Mesenchymal stem cell (in vitro differentiated cells and primary cell): Measurements from ENCODE around the gene SCD5.

ENCODE experiments used
- DNase-seq: peaks from one replicate; pipeline ENCODE4 v3.0.0-alpha.2; 2013
- H2AFZ ChIP-seq: one replicate; pipeline ENCODE4 v1.6.1; 2013; ENCODE audit warnings: low read depth, mild to moderate bottlenecking, control low read depth, inconsistent platforms, low read length, moderate library complexity
- H2AK5ac ChIP-seq: 2 replicates; pipeline ENCODE4 v1.6.1; 2013; ENCODE audit warnings: low read length, moderate library complexity, mild to moderate bottlenecking, inconsistent platforms; ENCODE audit not compliant: severe bottlenecking
- H2BK120ac ChIP-seq: one replicate; pipeline ENCODE4 v1.6.1; 2013; ENCODE audit warnings: low read depth, mild to moderate bottlenecking, inconsistent platforms, low read length, moderate library complexity
- H2BK12ac ChIP-seq, 2 experiments: one replicate each; pipeline ENCODE4 v1.6.1; 2013; ENCODE audit warnings: inconsistent platforms in 2 of 2, low read length in 2 of 2, mild to moderate bottlenecking in 2 of 2, moderate library complexity in 2 of 2, control low read depth in 1 of 2
- H2BK15ac ChIP-seq: one replicate; pipeline ENCODE4 v1.6.1; 2013; ENCODE audit warnings: mild to moderate bottlenecking, low read depth, inconsistent platforms; ENCODE audit not compliant: poor library complexity, severe bottlenecking
- H2BK5ac ChIP-seq: 2 replicates; pipeline ENCODE4 v1.6.1; 2013; ENCODE audit warnings: low read depth, mild to moderate bottlenecking, low read length, control low read depth, inconsistent platforms; ENCODE audit not compliant: poor library complexity, severe bottlenecking
- H3K14ac ChIP-seq, 2 experiments: one replicate each; pipeline ENCODE4 v1.6.1; 2013; ENCODE audit warnings: inconsistent platforms in 2 of 2, low read length in 2 of 2, control low read depth in 1 of 2, mild to moderate bottlenecking in 1 of 2, moderate library complexity in 1 of 2
- H3K18ac ChIP-seq, 2 experiments: one replicate each; pipeline ENCODE4 v1.6.1; 2013; ENCODE audit warnings: inconsistent platforms in 2 of 2, low read length in 2 of 2, control low read depth in 1 of 2, low read depth in 1 of 2, mild to moderate bottlenecking in 1 of 2
- H3K23ac ChIP-seq, 2 experiments: one replicate each; pipeline ENCODE4 v1.6.1; 2013; ENCODE audit warnings: inconsistent platforms in 2 of 2, low read length in 2 of 2, mild to moderate bottlenecking in 2 of 2, moderate library complexity in 2 of 2, control low read depth in 1 of 2
- H3K27ac ChIP-seq: 2 replicates; pipeline ENCODE4 v1.5.1; 2013; ENCODE audit warnings: mild to moderate bottlenecking, moderate library complexity, low read length, control low read depth, inconsistent platforms; ENCODE audit not compliant: poor library complexity, severe bottlenecking
- H3K27me3 ChIP-seq, 2 experiments: 2 replicates each; pipeline versions ENCODE4 v1.6.1 to v1.7.0; 2013; ENCODE audit warnings: low read length in 2 of 2, mild to moderate bottlenecking in 2 of 2, moderate library complexity in 2 of 2, control low read depth in 1 of 2, inconsistent platforms in 1 of 2; ENCODE audit not compliant: control insufficient read depth in 1 of 2, insufficient read depth in 1 of 2
- H3K36me3 ChIP-seq, 2 experiments: 2 replicates each; pipeline versions ENCODE4 v1.6.1 to v1.7.0; 2013; ENCODE audit warnings: low read length in 2 of 2, control low read depth in 1 of 2, inconsistent platforms in 1 of 2, low read depth in 1 of 2, mild to moderate bottlenecking in 1 of 2; ENCODE audit not compliant: insufficient read depth in 2 of 2, control insufficient read depth in 1 of 2
- H3K4ac ChIP-seq, 2 experiments: one replicate each; pipeline ENCODE4 v1.6.1; 2013; ENCODE audit warnings: inconsistent platforms in 2 of 2, low read length in 2 of 2, mild to moderate bottlenecking in 2 of 2, moderate library complexity in 2 of 2, control low read depth in 1 of 2, low read depth in 1 of 2
- H3K4me1 ChIP-seq: 2 replicates; pipeline ENCODE4 v1.6.1; 2013; ENCODE audit warnings: low read depth, low read length, control low read depth; ENCODE audit not compliant: control insufficient read depth, insufficient read depth
- H3K4me2 ChIP-seq: 2 replicates; pipeline ENCODE4 v1.6.1; 2013; ENCODE audit warnings: low read length, mild to moderate bottlenecking, inconsistent platforms; ENCODE audit not compliant: poor library complexity, severe bottlenecking
- H3K4me3 ChIP-seq, 2 experiments: 2 replicates each; pipeline versions ENCODE4 v1.5.1 to v1.7.0; 2013; ENCODE audit warnings: low read length in 2 of 2, mild to moderate bottlenecking in 2 of 2, control low read depth in 1 of 2, low read depth in 1 of 2; ENCODE audit not compliant: insufficient read depth in 1 of 2
- H3K79me1 ChIP-seq: replicated peaks from 2 replicates; pipeline ENCODE4 v1.6.1; 2013; ENCODE audit warnings: mild to moderate bottlenecking, control low read depth, low read length, inconsistent platforms; ENCODE audit not compliant: poor library complexity, severe bottlenecking
- H3K9ac ChIP-seq: 2 replicates; pipeline ENCODE4 v1.7.0; 2013; ENCODE audit warnings: mild to moderate bottlenecking, low read length, moderate library complexity
- H3K9me3 ChIP-seq: 2 replicates; pipeline ENCODE4 v1.7.0; 2013; ENCODE audit warnings: mild to moderate bottlenecking, low read length; ENCODE audit not compliant: control insufficient read depth
- H4K8ac ChIP-seq: one replicate; pipeline ENCODE4 v1.6.1; 2013; ENCODE audit warnings: inconsistent platforms, mild to moderate bottlenecking, low read length, moderate library complexity
- H4K91ac ChIP-seq: one replicate; pipeline ENCODE4 v1.6.1; 2013; ENCODE audit warnings: mild to moderate bottlenecking, low read length, inconsistent platforms
- WGBS: methylation state at CpG from one replicate; pipeline ENCODE4 v1.1.7; 2013; ENCODE audit warnings: mixed read lengths; 5-methylcytosine and 5-hydroxymethylcytosine counted together

SCD5 gene

GRCh38 chr4:82797040-82797404 lies 1.6 kb downstream of the SCD5 start:
- Histone ChIP-seq H2BK5ac (no peak overlapping the region), H2AFZ (no peak overlapping the region), H3K23ac (no peak overlapping the region), H2BK120ac (no peak overlapping the region), H3K36me3 (peaks cover 0 to 8% of the 10 kb centered on the region in 2 experiments), H4K91ac (no peak overlapping the region), H3K4me3 (peak overlapping the region; percentile 84 to 86), H3K27ac (no peak overlapping the region), H3K4me2 (peak overlapping the region; percentile 96), H3K9me3 (no peaks in the 10 kb centered on the region), H2AK5ac (no peak overlapping the region), H3K4ac (no peak overlapping the region), H3K18ac (peak overlapping the region in 1 of 2 experiments; percentile 10), H4K8ac (no peak overlapping the region), H3K27me3 (peaks cover 0 to 13% of the 10 kb centered on the region in 2 experiments), H2BK12ac (no peak overlapping the region), H3K4me1 (peaks cover 14% of the 10 kb centered on the region), H2BK15ac (no peak overlapping the region), H3K9ac (peak overlapping the region; percentile 56), H3K14ac (no peak overlapping the region), H3K79me1 (peaks cover 26% of the 10 kb centered on the region)
- 13% methylated on average over 6 of the region's 6 CpGs for WGBS
- peak; percentile 20 for DNase-seq

DNA sequence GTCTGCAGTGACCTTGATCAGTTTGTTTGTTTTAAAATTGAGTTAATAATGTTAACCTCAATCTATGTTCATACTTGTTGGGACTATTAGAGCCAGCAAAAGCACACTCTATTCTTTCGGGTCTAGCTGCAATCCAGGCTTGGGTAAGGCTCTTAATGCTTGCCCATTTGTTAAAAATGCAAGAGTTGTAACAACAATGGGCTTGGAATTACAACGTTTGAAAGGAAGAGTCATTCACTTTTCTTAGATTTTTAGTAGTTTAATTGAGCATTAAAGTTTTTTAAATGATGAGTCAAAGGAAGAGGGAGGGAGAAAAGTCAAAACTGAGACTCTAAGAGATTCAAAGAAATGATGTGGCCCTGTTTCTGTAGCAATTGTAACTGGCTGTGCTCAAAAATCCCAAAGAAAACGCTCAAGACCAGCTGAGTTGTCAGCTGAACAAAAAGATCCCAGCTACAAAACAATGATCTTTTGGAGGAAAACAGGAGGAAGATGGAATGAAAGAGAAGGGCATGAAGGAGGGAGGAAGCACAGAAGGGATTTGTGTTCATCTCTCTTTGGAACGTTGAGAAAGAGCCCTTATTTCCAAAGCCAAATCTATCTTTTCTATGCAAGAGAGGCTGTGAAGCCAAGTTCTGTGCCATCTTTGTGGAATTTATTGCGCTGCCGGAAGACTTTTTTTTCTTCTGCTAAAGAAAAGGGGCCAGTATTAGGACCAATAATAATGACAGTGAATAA lies 5.5 kb downstream of the SCD5 start:
- Histone ChIP-seq H3K4me2 (no peak overlapping the region), H2BK15ac (no peak overlapping the region), H2AK5ac (no peak overlapping the region), H3K9me3 (no peaks in the 10 kb centered on the region), H3K4me1 (peaks cover 15% of the 10 kb centered on the region), H2BK12ac (no peak overlapping the region), H4K91ac (no peak overlapping the region), H2AFZ (no peak overlapping the region), H3K9ac (no peak overlapping the region), H2BK120ac (no peak overlapping the region), H3K4ac (no peak overlapping the region), H3K18ac (no peak overlapping the region), H3K79me1 (peaks cover 42% of the 10 kb centered on the region), H3K27ac (no peak overlapping the region), H3K36me3 (peaks cover 0 to 11% of the 10 kb centered on the region in 2 experiments), H3K23ac (no peak overlapping the region), H4K8ac (no peak overlapping the region), H3K4me3 (no peak overlapping the region), H3K14ac (no peak overlapping the region), H3K27me3 (no peaks in the 10 kb centered on the region), H2BK5ac (no peak overlapping the region)
- DNase-seq: no peak
- 68% methylated on average over 3 of the region's 6 CpGs for WGBS

- Histone ChIP-seq H2BK120ac (no peak overlapping the region), H4K8ac (no peak overlapping the region), H3K4ac (no peak overlapping the region), H3K27me3 (no peaks in the 10 kb centered on the region), H3K18ac (no peak overlapping the region), H2AK5ac (no peak overlapping the region), H3K9me3 (no peaks in the 10 kb centered on the region), H4K91ac (no peak overlapping the region), H3K23ac (no peak overlapping the region), H3K4me1 (peaks cover 7% of the 10 kb centered on the region), H2BK12ac (no peak overlapping the region), H3K14ac (no peak overlapping the region), H3K79me1 (peaks cover 38% of the 10 kb centered on the region), H2AFZ (no peak overlapping the region), H3K36me3 (peaks cover 0 to 11% of the 10 kb centered on the region in 2 experiments), H2BK5ac (no peak overlapping the region), H3K9ac (no peak overlapping the region), H3K4me2 (no peak overlapping the region), H2BK15ac (no peak overlapping the region), H3K27ac (no peak overlapping the region), H3K4me3 (no peak overlapping the region)
- WGBS: 81% methylated on average over 5 of the region's 6 CpGs
- DNase-seq: no peak
These were observed 7.4 kb downstream of the SCD5 start for GRCh38 chr4:82791179-82791578.

- Histone ChIP-seq H3K23ac (no peak overlapping the region), H2BK5ac (no peak overlapping the region), H3K4me2 (no peak overlapping the region), H3K18ac (no peak overlapping the region), H3K27ac (no peak overlapping the region), H3K9ac (no peak overlapping the region), H4K8ac (no peak overlapping the region), H3K27me3 (no peaks in the 10 kb centered on the region), H3K4me1 (peaks cover 7% of the 10 kb centered on the region), H2AK5ac (no peak overlapping the region), H2BK120ac (no peak overlapping the region), H3K4me3 (no peak overlapping the region), H3K79me1 (peaks cover 35% of the 10 kb centered on the region), H2AFZ (no peak overlapping the region), H3K9me3 (no peaks in the 10 kb centered on the region), H2BK15ac (no peak overlapping the region), H3K14ac (no peak overlapping the region), H2BK12ac (no peak overlapping the region), H3K4ac (no peak overlapping the region), H3K36me3 (peaks cover 0 to 8% of the 10 kb centered on the region in 2 experiments), H4K91ac (no peak overlapping the region)
- WGBS: 70% methylated on average over 7 of the region's 8 CpGs
- no peak for DNase-seq
These were observed 8.4 kb downstream of the SCD5 start for GRCh38 chr4:82790060-82790660.
